SH-SY5Y (cell line): Measurements from ENCODE around the gene COQ8A.

Experiments
- GATA2 ChIP-seq: IDR thresholded peaks from 2 replicates; pipeline ENCODE4 v1.6.1; 2011; ENCODE audit warnings: mild to moderate bottlenecking, low read depth, low read length
- GATA3 ChIP-seq: IDR thresholded peaks from 2 replicates; pipeline ENCODE4 v1.6.1; 2011; ENCODE audit warnings: low read depth, mild to moderate bottlenecking, low read length, moderate library complexity

The COQ8A gene

DNA sequence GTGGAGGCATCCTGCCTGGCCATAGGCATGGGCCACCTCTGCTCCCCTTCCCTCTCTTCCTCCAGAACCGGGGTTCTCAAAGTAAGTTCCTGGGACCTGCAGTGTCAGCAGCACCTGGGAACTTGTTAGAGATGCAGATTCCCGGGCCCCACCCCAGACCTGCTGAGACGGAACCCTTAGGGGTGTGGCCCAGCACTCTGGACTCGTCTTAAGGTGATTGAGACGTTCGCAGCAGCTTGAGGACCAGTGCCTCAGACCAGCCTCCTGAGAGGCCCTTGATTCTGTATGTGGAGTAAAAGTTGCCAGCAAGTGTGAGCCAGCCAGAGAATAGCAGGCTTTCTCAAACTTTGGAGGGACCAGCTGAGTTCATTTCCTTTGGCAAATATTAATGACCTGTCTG is 14.2 kb downstream of the COQ8A start:
- TF ChIP-seq GATA2 (no peak), GATA3 (no peak)

- no peak for TF ChIP-seq GATA2
- TF ChIP-seq GATA3 = no peak
Measured at GRCh38 chr1:226954777-226955176, 14.7 kb downstream of the COQ8A start.

DNA sequence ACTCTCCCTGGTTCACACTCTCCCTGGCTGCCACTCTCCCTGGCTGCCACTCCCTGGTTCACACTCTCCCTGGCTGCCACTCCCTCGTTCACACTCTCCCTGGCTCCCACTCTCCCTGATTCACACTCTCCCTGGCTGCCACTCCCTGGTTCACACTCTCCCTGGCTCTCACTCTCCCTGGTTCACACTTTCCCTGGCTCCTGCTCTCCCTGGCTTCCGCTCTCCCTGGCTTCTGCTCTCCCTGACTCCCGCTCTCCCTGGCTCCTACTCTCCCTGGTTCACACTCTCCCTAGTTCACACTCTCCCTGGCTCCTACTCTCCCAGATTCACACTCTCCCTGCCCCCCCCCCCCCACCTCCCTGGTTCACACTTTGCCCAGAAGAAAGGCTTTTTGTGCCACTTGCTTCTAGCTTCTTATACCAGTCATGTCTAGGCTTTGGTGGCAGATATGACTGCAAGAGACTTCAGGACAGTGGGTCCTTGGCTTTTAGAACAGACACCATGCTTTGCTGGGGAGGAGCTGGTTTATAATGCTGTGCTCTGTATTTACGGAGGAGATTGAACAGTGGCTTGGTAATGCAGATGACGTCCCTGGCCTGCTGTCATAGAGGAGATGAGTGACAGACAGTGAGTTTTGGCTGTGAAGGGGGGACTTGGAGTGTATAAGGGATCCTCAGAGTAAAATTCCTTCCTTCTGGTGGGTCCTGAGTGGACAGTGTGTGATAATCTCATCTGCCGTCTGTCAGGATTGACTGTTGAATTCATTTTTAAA is 17.0 kb downstream of the COQ8A start:
- TF ChIP-seq GATA2 (no peak), GATA3 (no peak)

DNA sequence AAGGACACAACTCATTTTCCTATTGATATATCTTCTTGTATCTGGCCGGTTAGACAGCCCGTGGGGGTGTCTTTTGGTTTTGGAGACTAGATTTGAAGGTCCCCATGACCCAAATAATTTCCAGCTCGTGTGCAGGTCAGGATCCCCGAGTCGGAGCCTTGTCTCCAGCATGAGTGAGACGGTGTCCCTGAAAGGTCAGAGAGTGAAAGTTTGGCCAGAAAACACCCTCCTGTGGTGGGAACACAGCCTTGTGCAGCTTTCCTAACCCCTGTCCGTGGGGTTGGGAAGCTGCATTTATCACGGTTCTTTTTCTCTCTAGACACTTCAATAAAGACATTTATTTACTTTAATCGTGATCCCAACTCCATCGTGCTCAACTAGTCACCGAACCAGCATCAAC is 17.6 kb downstream of the COQ8A start:
- TF ChIP-seq GATA2 (no peak), GATA3 (no peak)

DNA sequence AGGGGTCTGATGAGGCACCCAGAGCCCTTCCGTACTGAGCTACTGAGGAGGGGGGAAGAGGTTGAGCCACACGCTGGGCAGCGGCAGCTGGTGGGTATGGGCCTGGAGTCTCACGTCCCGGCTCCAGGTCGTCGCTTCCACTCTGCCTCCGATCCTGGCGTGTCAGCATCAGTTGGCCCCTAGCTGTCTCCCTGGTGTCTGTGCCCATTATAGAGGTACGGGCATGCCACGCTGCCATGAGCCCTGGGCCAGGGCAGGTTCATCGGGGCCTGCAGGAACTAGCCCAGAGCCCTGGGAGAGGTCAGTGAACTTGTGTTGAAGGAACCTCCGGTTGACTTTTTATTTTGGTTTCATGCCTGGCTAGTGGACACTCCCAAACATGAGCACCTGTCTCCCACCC is 18.2 kb downstream of the COQ8A start:
- TF ChIP-seq GATA3 (no peak), GATA2 (no peak)

DNA sequence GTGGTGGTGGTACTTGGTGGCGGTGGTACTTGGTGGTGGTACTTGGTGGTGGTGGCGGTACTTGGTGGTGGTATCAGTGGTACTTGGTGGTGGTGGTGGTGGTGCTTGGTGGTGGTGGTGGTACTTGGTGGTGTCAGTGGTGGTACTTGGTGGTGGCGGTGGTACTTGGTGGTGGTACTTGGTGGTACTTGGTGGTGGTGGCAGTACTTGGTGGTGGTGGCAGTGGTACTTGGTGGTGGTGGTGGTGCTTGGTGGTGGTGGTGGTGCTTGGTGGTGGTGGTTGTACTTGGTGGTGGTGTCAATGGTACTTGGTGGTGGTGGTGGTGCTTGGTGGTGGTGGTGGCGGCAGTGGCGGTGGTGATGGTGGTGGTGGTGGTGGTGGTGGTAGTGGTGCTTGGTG is 20.2 kb downstream of the COQ8A start:
- TF ChIP-seq GATA3 = no peak
- no peak for TF ChIP-seq GATA2

DNA sequence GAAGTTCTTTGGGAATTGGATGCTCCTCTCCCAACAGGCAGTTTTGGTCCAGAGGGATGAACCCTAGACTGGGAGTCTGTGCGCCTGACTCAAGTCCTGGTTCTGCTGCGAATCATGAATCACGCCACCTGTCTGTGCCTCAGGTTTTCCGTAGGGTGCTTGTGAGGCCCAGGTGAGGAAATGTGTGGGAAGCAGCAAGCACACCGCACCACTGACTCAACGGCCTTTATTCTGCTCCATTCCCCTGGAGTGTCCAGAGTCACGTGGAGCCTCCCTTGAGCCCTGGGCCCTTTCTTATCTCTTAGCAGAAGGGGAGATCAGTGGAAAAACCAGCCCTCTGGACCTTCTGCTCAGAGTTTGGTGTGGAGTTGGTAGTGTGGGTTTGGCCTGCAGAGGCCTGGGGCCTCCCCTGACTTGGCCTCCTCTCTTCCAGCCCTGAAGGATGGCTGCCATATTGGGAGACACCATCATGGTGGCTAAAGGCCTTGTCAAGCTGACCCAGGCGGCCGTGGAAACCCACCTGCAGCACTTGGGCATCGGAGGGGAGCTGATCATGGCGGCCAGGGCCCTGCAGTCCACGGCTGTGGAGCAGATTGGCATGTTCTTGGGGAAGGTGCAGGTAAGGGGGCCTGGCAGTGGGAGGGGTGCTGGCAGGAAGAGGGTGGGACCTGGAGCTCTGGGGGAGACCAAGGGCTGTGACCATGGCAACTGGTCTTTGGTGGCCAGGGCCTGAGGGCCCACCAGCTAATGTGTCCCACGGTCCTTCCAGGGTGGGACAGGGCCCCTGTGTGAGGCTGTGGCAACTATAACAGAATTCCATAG is 21.1 kb downstream of the COQ8A start:
- no peak for TF ChIP-seq GATA3
- TF ChIP-seq GATA2 = no peak

DNA sequence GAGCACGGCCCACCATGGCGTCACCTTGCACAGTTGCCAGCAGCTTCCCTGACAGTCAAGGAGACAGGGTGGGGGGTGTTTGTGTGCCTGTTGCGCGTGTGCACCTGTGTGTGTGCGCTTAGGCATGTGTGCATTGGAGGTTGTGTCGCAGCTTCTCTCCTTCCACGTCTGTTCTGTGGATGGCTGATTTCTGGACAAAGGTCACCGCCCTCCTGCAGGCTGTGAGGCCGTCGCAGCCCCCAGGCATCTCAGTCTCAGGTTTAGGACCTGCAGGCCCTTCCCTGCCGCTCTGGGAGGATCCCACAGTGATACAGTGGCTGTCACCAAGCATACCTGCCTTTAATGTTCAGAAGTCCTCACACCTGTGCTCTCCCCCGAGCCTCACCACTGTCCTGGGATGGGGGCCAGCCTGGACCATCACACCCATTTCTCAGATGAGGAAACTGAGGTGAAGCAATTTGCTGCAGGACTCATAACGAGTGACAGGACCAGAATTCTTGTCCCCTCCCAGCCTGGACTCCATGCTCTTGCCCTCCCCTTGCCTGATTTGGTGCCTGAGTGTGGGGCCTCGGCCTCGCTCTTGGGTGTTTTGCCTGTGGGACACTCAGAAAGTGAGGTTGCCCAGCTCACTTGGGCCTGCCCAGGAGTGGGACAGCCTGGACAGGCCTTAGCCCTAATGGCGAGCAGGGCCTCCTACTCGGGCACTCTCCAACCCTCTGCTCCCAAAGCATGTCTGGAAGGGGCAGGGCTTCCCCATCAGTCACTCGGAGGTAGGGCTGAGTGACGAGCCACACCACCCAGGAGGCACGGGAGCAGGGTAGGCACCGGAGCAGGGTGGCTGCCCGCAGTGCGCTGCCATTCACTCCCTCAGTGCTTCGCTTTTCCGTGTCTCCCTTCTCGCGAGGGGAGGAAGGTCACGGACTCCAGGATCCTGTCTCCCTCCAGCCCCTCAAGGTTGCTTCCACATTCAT is 22.6 kb downstream of the COQ8A start:
- TF ChIP-seq GATA3 (no peak), GATA2 (no peak)

DNA sequence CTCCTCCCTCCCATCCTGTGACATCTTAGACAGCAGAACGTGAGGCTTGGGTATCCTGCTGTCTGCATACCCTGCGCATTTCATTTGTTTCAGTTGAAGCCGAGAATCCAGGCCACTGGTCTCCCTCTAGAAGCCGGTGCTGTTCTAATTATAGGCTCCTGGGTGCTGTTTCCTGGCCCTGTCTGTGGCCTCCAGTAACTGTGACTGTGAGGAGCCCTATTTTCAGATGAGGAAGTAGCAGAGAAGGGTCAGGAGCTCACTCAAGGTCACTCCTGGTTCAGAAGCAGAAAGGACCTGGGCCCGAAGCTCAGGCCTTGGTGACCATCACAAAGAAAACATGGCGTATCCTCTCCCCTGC is 24.0 kb downstream of the COQ8A start:
- no peak for TF ChIP-seq GATA3
- no peak for TF ChIP-seq GATA2

DNA sequence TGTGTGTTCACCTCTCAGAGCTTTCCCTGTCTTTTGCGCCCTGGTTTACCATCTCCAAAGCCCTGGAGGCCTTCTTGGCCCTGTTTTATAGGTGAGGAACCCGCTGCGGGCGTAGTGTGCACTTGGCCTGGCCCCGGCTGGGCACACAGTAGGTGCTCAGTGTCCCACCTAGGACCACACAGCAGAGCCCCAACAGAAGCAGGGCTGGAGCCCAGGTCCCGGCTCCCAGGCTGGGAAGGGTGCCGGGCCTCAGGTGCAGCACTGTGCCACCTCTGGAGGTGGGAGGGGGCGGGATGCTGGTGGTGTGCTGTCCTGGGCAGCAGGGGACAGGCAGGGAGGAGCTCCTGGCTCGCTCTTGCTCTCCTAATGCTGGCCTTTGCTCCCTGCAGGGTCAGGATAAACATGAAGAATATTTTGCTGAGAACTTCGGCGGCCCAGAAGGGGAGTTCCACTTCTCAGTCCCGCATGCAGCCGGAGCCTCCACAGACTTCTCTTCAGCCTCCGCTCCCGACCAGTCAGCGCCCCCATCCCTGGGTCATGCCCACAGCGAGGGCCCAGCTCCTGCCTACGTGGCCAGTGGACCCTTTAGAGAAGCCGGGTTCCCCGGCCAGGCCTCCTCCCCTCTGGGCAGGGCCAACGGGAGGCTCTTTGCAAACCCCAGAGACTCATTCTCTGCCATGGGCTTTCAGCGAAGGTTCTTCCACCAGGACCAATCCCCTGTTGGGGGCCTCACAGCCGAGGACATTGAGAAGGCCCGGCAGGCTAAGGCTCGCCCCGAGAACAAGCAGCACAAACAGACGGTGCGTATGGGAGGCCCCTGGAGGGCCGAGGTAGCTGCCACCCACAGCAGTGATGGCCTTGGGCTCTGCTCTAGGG is 24.8 kb downstream of the COQ8A start:
- TF ChIP-seq GATA3 = no peak
- no peak for TF ChIP-seq GATA2

GRCh38 chr1:226965581-226966440 is 25.7 kb downstream of the COQ8A start:
- TF ChIP-seq GATA2 = no peak
- TF ChIP-seq GATA3 = no peak

- TF ChIP-seq GATA3 (no peak), GATA2 (no peak)
Measured at GRCh38 chr1:226966683-226967082, 26.6 kb downstream of the COQ8A start.

- TF ChIP-seq GATA2 (no peak), GATA3 (no peak)
Measured at GRCh38 chr1:226967665-226968064, 27.6 kb downstream of the COQ8A start.
